ENCODE data around the gene ZBTB3. TPM values are rescaled to one million over a fixed set of nuclear protein-coding genes. Genes with fewer than 3 reads are reported as not detected.

Gene ZBTB3
- total RNA-seq, 4 donors from 2014 or later: 8.4 to 20.9 (median 14.0) TPM

DNA sequence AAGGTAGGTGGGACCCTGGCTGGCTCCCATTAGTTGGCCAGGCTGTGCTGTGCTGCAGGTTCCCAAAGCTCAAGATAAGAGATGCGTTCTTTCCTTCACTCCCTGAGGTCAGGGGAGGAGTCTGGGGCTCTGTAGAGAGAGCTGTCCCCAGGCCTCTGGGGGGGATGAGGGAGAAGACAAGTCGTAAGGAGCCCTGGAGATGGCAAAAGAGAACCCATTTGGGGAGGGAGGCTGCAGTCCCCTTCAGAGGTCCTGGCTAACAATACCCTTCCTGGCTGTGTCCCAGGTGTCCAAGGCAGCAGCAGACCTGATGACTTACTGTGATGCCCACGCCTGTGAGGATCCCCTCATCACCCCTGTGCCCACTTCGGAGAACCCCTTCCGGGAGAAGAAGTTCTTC, 45.6 kb downstream of the ZBTB3 start:
- H3K36me3 ChIP-seq: peaks cover 0 to 10% (median 0%) of the 10 kb centered on the region in 4 donors
- TF ChIP-seq POLR2AphosphoS5 (IDR thresholded peaks at IDR 0.05): no peak
- no peak for TF ChIP-seq POLR2A (IDR thresholded peaks at IDR 0.05)
- no peak for TF ChIP-seq EP300 (IDR thresholded peaks at IDR 0.05; ENCODE audit: low read depth)
- TF ChIP-seq, protein P1, sequence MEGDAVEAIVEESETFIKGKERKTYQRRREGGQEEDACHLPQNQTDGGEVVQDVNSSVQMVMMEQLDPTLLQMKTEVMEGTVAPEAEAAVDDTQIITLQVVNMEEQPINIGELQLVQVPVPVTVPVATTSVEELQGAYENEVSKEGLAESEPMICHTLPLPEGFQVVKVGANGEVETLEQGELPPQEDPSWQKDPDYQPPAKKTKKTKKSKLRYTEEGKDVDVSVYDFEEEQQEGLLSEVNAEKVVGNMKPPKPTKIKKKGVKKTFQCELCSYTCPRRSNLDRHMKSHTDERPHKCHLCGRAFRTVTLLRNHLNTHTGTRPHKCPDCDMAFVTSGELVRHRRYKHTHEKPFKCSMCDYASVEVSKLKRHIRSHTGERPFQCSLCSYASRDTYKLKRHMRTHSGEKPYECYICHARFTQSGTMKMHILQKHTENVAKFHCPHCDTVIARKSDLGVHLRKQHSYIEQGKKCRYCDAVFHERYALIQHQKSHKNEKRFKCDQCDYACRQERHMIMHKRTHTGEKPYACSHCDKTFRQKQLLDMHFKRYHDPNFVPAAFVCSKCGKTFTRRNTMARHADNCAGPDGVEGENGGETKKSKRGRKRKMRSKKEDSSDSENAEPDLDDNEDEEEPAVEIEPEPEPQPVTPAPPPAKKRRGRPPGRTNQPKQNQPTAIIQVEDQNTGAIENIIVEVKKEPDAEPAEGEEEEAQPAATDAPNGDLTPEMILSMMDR (IDR thresholded peaks at IDR 0.05): no peak
- peaks cover 33 to 53% (median 40%) of the 10 kb centered on the region in 4 donors for H3K4me1 ChIP-seq
- H3K27ac ChIP-seq: peak overlapping the region; percentile 93 to 98 (median 96)
- no peaks in the 10 kb centered on the region for H3K27me3 ChIP-seq
- peak overlapping the region in 2 of 4 donors; percentile 50 to 71 for H3K4me3 ChIP-seq
- in situ Hi-C loops (cut with MboI; ENCODE audit: low pct_ligation_motif_present in 1 of 4, low pct_unique_long_range_greater_than_20kb in 1 of 4, low sequenced_read_pairs in 3 of 4) (no loop called here), intact Hi-C loops (cut with DNase I; ENCODE audit: low total_unique reads) (no loop called here)
- WGBS, 2 donors (ENCODE audit: low coverage in 1 of 2): 60 to 86% methylated on average over 1 to 5 of the region's 5 CpGs
- no peaks in the 10 kb centered on the region for H3K9me3 ChIP-seq
- no peak for DNase-seq

DNA sequence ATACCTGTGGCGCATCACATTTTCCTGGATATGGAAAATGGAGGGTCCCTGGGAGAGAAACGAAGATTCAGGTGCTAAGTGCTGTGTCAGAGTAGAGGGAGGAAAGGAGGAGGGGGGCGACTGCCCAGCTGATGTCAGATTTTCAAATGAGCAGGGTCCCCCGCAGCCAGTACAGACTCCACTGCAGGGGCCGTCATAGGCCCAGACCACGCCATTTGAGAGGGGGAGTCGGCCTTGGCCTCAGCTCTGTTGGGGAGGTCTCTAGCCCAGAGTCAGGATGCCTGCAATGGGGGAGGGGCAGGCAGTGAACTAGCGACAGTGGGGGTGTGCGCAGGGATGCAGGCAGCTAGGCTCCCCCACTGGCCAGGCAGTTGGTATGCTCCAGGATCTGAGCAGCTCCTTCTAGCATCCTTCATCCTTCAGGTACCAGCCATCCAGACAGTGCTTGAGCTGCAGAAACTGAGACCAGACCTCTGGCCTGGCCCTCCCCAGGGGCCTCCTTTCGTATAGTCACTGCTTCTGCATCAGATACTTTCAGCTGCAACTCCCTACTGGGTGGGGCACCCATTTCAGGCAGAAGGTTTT, 46.6 kb downstream of the ZBTB3 start, which contains the start of the genes BSCL2 and GNG3:
Gene BSCL2 (minus strand): TSS at position 148 of the 585 bp plus-strand sequence. CDS start 229 bp downstream, outside the sequence.
Gene GNG3 (plus strand): TSS at position 400 of the 585 bp plus-strand sequence. CDS start 620 bp downstream, outside the sequence.
- intact Hi-C loops (cut with DNase I; ENCODE audit: low total_unique reads): no loop called here
- no peaks in the 10 kb centered on the region for H3K27me3 ChIP-seq
- WGBS, 2 donors (ENCODE audit: low coverage in 1 of 2): 93% methylated on average over 9 of the region's 10 CpGs; no CpG with 5 or more reads in 1 of the 2 donors
- peaks cover 0 to 7% (median 0%) of the 10 kb centered on the region in 4 donors for H3K36me3 ChIP-seq
- H3K9me3 ChIP-seq: no peaks in the 10 kb centered on the region
- DNase-seq: no peak
- peak within 1 kb of the TSS; percentile 57 to 71 (median 64) for H3K4me3 ChIP-seq
- in situ Hi-C loops (cut with MboI; ENCODE audit: low pct_ligation_motif_present in 1 of 4, low pct_unique_long_range_greater_than_20kb in 1 of 4, low sequenced_read_pairs in 3 of 4): no loop called here
- peaks cover 31 to 44% (median 36%) of the 10 kb centered on the region in 4 donors for H3K4me1 ChIP-seq
- H3K27ac ChIP-seq: peak within 1 kb of the TSS; percentile 93 to 98 (median 96)
- no peak for TF ChIP-seq EP300 (IDR thresholded peaks at IDR 0.05; ENCODE audit: low read depth)
- no peak for TF ChIP-seq POLR2AphosphoS5 (IDR thresholded peaks at IDR 0.05)
- TF ChIP-seq POLR2A (IDR thresholded peaks at IDR 0.05): no peak
- TF ChIP-seq, protein P1 (IDR thresholded peaks at IDR 0.05): no peak

DNA sequence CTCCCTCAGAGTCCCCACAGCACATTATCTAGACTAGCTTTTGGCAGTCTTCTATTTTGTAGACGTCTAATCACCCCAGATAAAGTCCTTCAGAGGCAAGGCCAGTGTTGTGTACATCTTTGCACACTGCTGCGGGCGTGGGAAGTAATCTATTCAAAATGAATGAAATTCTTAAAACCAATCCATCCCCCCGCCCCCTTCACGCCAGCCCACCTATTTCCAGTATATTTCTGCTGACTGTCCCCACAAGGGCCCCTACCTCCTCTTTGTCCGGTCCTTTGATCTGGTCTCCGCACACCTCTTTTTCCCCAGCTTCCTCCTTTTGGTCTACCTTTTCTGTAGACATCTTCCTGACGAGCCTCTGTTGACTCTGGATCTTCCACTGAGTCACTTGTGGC, 47.1 kb downstream of the ZBTB3 start:
- intact Hi-C loops (cut with DNase I; ENCODE audit: low total_unique reads): no loop called here
- peaks cover 0 to 7% (median 0%) of the 10 kb centered on the region in 4 donors for H3K36me3 ChIP-seq
- no peaks in the 10 kb centered on the region for H3K27me3 ChIP-seq
- TF ChIP-seq, protein P1 (IDR thresholded peaks at IDR 0.05): no peak
- TF ChIP-seq EP300 (IDR thresholded peaks at IDR 0.05; ENCODE audit: low read depth) (no peak), POLR2A (IDR thresholded peaks at IDR 0.05) (no peak), POLR2AphosphoS5 (IDR thresholded peaks at IDR 0.05) (no peak)
- no peak for DNase-seq
- H3K4me1 ChIP-seq: peaks cover 31 to 44% (median 36%) of the 10 kb centered on the region in 4 donors
- in situ Hi-C loops (cut with MboI; ENCODE audit: low pct_ligation_motif_present in 1 of 4, low pct_unique_long_range_greater_than_20kb in 1 of 4, low sequenced_read_pairs in 3 of 4): no loop called here
- H3K27ac ChIP-seq: peak overlapping the region; percentile 85 to 92 (median 90)
- WGBS, 2 donors (ENCODE audit: low coverage in 1 of 2): 72 to 83% methylated on average over 7 to 8 of the region's 8 CpGs
- H3K4me3 ChIP-seq: peak overlapping the region; percentile 57 to 70 (median 64)
- no peaks in the 10 kb centered on the region for H3K9me3 ChIP-seq

DNA sequence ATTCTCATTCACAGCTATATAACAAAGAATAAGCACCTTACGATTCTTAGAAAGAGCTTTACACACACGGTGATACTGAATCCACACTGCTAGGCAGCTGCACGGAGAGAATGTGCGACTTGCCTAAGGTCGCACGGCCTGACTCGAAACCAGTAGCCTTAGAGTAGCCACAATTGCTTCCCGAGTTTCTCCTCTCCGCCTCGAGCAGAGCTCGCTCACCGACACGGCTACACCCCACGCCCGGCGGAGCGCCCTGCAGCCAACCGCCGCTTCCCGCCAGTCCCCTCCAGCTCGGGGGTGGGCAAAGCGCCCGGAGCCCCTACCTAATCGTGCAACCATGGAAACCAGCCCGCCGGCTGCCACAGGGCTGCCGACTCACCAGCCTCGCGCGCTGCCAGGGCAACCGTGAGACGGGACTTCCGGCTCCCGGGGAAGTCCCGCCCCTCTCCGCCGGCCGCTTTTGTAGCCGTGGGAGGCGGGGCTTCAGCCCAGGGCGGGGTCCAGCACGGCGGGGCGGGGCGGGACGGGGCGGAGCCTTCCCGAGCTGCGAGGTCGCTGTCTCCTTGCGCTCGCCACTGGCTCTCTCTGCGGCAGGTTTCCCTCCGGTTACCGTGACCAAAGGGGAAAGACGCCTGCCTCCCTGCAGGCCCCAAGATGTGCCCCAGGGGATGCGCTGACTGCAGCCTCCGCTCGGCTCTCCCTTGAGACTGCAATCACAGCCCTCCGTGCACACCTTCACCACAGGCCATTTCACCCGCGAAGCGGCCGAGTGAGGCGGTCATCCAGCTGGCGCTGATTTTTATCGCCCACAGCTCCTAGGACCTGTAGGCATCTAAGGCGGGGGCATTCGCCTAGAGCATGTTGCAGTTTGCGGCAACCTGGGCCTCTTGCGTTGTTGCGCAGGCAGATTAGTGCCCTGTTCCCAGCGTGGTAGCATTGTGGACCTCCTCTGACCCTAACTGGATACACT, 47.8 kb downstream of the ZBTB3 start:
- DNase-seq: peak; percentile 96
- Histone ChIP-seq H3K4me1 (peaks cover 31 to 44% (median 36%) of the 10 kb centered on the region in 4 donors), H3K36me3 (peaks cover 0 to 3% (median 0%) of the 10 kb centered on the region in 4 donors), H3K27ac (peak overlapping the region; percentile 85 to 92 (median 90)), H3K9me3 (no peaks in the 10 kb centered on the region), H3K4me3 (peak overlapping the region; percentile 57 to 70 (median 64)), H3K27me3 (no peaks in the 10 kb centered on the region)
- WGBS, 2 donors (ENCODE audit: low coverage in 1 of 2): 0 to 5% methylated on average over 3 to 45 of the region's 73 CpGs
- in situ Hi-C loops (cut with MboI; ENCODE audit: low pct_ligation_motif_present in 1 of 4, low pct_unique_long_range_greater_than_20kb in 1 of 4, low sequenced_read_pairs in 3 of 4): no loop called here
- intact Hi-C loops (cut with DNase I; ENCODE audit: low total_unique reads): no loop called here
- TF ChIP-seq EP300 (IDR thresholded peaks at IDR 0.05; ENCODE audit: low read depth) (no peak), POLR2AphosphoS5 (IDR thresholded peaks at IDR 0.05) (peak; percentile 65 to 82 (median 75)), POLR2A (IDR thresholded peaks at IDR 0.05) (peak; percentile 65)
